Measurements from ENCODE around the gene TUBA4B.
"Not testable (repeated sequence)": the region's sequence is repeated elsewhere in the genome, so short reads cannot be mapped to it uniquely, and the experiment has no call there.

The TUBA4B gene

DNA sequence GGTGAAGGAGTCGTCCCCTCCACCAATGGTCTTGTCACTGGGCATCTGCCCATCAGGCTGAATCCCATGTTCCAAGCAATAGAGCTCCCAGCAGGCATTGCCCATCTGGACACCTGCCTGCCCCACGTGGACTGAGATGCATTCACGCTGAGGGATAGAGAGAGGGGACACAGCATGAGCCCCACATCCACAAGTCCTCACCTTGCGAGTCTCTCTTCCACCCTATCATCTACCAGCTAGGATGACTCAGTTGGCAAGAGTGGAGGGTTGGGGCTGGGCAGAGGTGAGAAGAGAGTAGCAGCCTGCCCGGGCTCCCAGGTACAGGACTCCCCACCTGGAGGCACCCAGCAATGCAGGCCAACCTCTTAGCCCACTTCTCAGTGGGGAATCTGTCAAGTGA, 959 bp upstream of the TUBA4B start:
- no peak for DNase-seq (ENCODE audit: insufficient read length)
- TF ChIP-seq POLR2AphosphoS5 (IDR thresholded peaks at IDR 0.05; ENCODE audit: low read depth, low read length), result no peak
- no peak for TF ChIP-seq TAF1 (IDR thresholded peaks at IDR 0.05; ENCODE audit: borderline replicate concordance, low read depth, low read length)
- TF ChIP-seq POLR2A (IDR thresholded peaks at IDR 0.05; ENCODE audit: low read depth, low read length), result no peak; the same call in 1 of the 2 replicates
- FAIRE-seq, result no peak

DNA sequence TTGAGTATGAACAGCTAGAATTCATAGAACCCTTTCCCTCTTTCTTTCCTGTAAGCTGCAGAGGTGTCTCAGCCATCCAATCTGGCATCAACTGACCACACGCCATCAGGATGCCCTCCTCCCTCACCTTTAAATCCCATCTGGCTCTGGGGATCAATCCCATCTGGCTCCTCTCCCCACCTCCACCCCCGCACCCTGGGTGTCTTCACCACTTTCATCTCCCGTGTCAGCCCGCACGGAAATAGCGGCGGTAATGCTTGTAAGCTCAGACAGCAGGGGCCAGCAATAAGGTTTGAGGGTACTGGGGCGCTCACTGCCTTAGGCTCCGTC, 508 bp upstream of the TUBA4B start:
- DNase-seq (ENCODE audit: insufficient read length), result no peak
- no peak for FAIRE-seq
- TF ChIP-seq TAF1 (IDR thresholded peaks at IDR 0.05; ENCODE audit: borderline replicate concordance, low read depth, low read length) (no peak), POLR2A (IDR thresholded peaks at IDR 0.05; ENCODE audit: low read depth, low read length) (no peak), POLR2AphosphoS5 (IDR thresholded peaks at IDR 0.05; ENCODE audit: low read depth, low read length) (no peak)

- FAIRE-seq, result peak; percentile 95
- TF ChIP-seq POLR2AphosphoS5 (IDR thresholded peaks at IDR 0.05; ENCODE audit: low read depth, low read length) (peak; percentile 98), TAF1 (IDR thresholded peaks at IDR 0.05; ENCODE audit: borderline replicate concordance, low read depth, low read length) (peak; percentile 79), POLR2A (IDR thresholded peaks at IDR 0.05; ENCODE audit: low read depth, low read length) (peak; percentile 99)
- peak; percentile 99 for DNase-seq (ENCODE audit: insufficient read length)
Measured at GRCh38 chr2:219253753-219254589, 928 bp downstream of the TUBA4B start, which contains the start of gene TUBA4A. TUBA4A (minus strand) TSS chr2:219253918; CDS start chr2:219253858, 60 bp downstream.

- DNase-seq (ENCODE audit: insufficient read length) (no peak), FAIRE-seq (peak; percentile 79)
- no peak for TF ChIP-seq TAF1 (IDR thresholded peaks at IDR 0.05; ENCODE audit: borderline replicate concordance, low read depth, low read length)
- no peak for TF ChIP-seq POLR2AphosphoS5 (IDR thresholded peaks at IDR 0.05; ENCODE audit: low read depth, low read length)
- no peak for TF ChIP-seq POLR2A (IDR thresholded peaks at IDR 0.05; ENCODE audit: low read depth, low read length)
Measured at GRCh38 chr2:219254590-219255201, 1.7 kb downstream of the TUBA4B start.

GRCh38 chr2:219258942-219259341, 5.9 kb downstream of the TUBA4B start:
- FAIRE-seq; DNase-seq (ENCODE audit: insufficient read length): not testable (repeated sequence)

DNA sequence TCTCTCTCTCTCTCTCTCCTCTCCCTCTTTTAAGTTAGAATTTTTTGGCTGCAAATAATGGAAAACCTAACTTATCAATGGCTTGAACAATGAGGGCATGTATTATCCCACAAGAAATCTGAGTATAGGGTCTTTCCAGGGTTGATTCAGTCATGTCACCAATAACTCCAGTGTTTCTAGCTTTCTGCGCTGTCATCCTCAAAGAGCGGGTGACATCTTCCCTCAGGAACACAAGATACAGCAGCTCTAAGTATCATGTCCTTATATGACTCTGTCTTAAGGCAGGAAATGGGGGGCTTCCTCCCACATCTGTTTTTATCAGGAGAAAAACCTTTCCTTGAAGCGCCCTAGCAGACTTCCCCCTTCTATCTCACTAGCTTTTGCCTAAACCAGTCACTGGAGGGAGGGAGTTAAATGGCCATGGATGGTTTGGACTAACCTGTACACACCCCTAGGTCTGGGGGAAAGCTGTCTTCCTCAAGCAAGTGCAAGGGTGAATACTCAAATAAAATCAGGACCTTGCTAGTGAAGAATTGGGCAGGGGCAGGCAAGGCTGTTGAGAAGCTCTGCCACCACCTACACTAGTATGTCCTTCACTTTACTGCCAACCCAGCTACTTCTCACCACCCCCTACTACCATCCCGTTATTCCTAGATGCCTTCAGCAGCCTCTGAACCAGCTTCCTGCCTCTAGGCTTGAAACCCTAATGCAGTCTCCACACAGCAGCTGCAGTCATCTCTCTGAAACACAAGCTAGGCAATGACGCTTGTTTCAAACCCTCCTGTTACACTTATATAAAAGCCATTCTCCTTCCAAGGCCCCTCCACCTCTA, 8.2 kb downstream of the TUBA4B start:
- no peak for FAIRE-seq
- no peak for TF ChIP-seq POLR2AphosphoS5 (IDR thresholded peaks at IDR 0.05; ENCODE audit: low read depth, low read length)
- TF ChIP-seq TAF1 (IDR thresholded peaks at IDR 0.05; ENCODE audit: borderline replicate concordance, low read depth, low read length), result no peak
- no peak for TF ChIP-seq POLR2A (IDR thresholded peaks at IDR 0.05; ENCODE audit: low read depth, low read length)
- DNase-seq (ENCODE audit: insufficient read length), result no peak

GRCh38 chr2:219266232-219266631, 13.2 kb downstream of the TUBA4B start:
- TF ChIP-seq TAF1 (IDR thresholded peaks at IDR 0.05; ENCODE audit: borderline replicate concordance, low read depth, low read length), result no peak
- no peak for TF ChIP-seq POLR2A (IDR thresholded peaks at IDR 0.05; ENCODE audit: low read depth, low read length)
- no peak for TF ChIP-seq POLR2AphosphoS5 (IDR thresholded peaks at IDR 0.05; ENCODE audit: low read depth, low read length)
- FAIRE-seq (no peak), DNase-seq (ENCODE audit: insufficient read length) (no peak)

DNA sequence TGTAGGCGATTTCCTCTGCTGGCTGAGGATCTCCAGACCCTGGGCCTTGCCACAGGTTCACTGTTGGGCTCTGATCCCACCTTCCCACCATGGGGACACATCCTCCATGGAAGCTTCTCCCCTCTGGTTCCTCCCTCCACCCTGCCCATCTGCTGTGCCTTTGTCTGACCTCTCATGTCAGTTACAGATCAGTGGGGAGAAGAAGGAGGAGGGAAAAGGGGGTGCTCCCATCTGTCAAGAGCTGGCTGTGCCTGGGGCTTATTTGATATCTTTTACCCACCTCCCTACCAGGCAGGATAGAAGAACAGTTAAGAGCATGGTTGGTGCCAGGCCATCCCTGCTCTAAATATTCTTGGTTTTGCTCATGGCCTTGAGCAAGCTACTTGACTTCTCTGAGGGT, 13.8 kb downstream of the TUBA4B start:
- DNase-seq (ENCODE audit: insufficient read length) (no peak), FAIRE-seq (no peak)
- TF ChIP-seq TAF1 (IDR thresholded peaks at IDR 0.05; ENCODE audit: borderline replicate concordance, low read depth, low read length), result no peak
- no peak for TF ChIP-seq POLR2AphosphoS5 (IDR thresholded peaks at IDR 0.05; ENCODE audit: low read depth, low read length)
- no peak for TF ChIP-seq POLR2A (IDR thresholded peaks at IDR 0.05; ENCODE audit: low read depth, low read length)

- no peak for TF ChIP-seq POLR2AphosphoS5 (IDR thresholded peaks at IDR 0.05; ENCODE audit: low read depth, low read length)
- TF ChIP-seq TAF1 (IDR thresholded peaks at IDR 0.05; ENCODE audit: borderline replicate concordance, low read depth, low read length), result no peak
- no peak for TF ChIP-seq POLR2A (IDR thresholded peaks at IDR 0.05; ENCODE audit: low read depth, low read length)
- DNase-seq (ENCODE audit: insufficient read length) (no peak), FAIRE-seq (no peak)
Measured at GRCh38 chr2:219268294-219268693, 15.3 kb downstream of the TUBA4B start.

- no peak for FAIRE-seq
- no peak for TF ChIP-seq TAF1 (IDR thresholded peaks at IDR 0.05; ENCODE audit: borderline replicate concordance, low read depth, low read length)
- TF ChIP-seq POLR2AphosphoS5 (IDR thresholded peaks at IDR 0.05; ENCODE audit: low read depth, low read length), result no peak
- no peak for TF ChIP-seq POLR2A (IDR thresholded peaks at IDR 0.05; ENCODE audit: low read depth, low read length)
Measured at GRCh38 chr2:219269362-219270054, 16.5 kb downstream of the TUBA4B start.

DNA sequence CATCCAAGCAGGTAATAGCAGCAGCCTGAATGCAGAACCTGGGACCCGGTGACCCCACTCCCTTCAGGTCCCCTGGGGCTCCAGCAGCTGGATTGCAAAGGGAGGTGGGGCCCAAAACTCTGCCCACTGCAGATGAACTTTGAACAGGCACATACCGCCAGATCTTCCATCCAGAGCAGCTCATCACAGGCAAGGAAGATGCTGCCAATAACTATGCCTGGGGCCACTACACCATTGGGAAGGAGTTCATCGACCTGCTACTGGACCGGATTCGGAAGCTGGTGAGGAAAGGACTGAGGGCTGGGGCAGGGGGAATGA, 17.0 kb downstream of the TUBA4B start:
- no peak for DNase-seq (ENCODE audit: insufficient read length)
- FAIRE-seq, result no peak
- no peak for TF ChIP-seq POLR2A (IDR thresholded peaks at IDR 0.05; ENCODE audit: low read depth, low read length)
- no peak for TF ChIP-seq TAF1 (IDR thresholded peaks at IDR 0.05; ENCODE audit: borderline replicate concordance, low read depth, low read length)
- TF ChIP-seq POLR2AphosphoS5 (IDR thresholded peaks at IDR 0.05; ENCODE audit: low read depth, low read length), result no peak

More at GRCh38 chr2:219269362-219270054, 16.5 kb downstream of the TUBA4B start:
- no peak for DNase-seq (ENCODE audit: insufficient read length)
